Astrocyte of the cerebellum (primary cell): Measurements from ENCODE around the gene GNAZ.

Experiments
- DNase-seq: peaks from one replicate; pipeline ENCODE4 v3.0.0-alpha.2; 2011; ENCODE audit warnings: low read depth
- H3K4me3 ChIP-seq: 2 replicates; pipeline ENCODE4 v1.5.1; 2011; ENCODE audit warnings: mild to moderate bottlenecking, low read depth, low read length, moderate library complexity
- in situ Hi-C: cut with HindIII; loops from 2 replicates; pipeline ENCODE4 v1.10.0; 2017; ENCODE audit warnings: low sequenced_read_pairs
- TF ChIP-seq, protein P1 (sequence below): IDR thresholded peaks from 2 replicates; pipeline ENCODE4 v1.5.1; 2012; ENCODE audit warnings: low read length, low read depth, moderate library complexity, mild to moderate bottlenecking; ENCODE audit errors: missing control alignments

GNAZ gene

DNA sequence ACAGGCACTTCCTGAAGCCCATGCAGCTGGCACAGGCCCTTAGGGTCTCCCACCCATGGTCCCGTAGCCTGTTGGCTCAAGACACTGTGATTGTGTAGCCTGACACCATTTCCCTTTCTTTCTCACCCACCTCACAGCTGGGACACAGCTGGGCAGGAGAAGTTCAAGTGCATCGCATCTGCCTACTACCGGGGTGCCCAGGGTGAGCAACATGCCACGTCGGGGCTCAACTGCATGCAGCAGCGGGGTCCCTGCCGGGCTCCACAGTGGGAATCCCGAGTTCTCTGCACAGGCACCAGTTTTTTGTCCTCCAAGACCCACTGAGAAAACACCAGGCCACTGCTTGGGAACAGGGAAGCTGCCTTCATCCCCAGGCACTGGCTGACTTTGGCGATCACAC is 85.5 kb downstream of the GNAZ start:
- no peak overlapping the region for H3K4me3 ChIP-seq
- in situ Hi-C loops = no loop called here
- no peak for DNase-seq
- TF ChIP-seq, protein P1, sequence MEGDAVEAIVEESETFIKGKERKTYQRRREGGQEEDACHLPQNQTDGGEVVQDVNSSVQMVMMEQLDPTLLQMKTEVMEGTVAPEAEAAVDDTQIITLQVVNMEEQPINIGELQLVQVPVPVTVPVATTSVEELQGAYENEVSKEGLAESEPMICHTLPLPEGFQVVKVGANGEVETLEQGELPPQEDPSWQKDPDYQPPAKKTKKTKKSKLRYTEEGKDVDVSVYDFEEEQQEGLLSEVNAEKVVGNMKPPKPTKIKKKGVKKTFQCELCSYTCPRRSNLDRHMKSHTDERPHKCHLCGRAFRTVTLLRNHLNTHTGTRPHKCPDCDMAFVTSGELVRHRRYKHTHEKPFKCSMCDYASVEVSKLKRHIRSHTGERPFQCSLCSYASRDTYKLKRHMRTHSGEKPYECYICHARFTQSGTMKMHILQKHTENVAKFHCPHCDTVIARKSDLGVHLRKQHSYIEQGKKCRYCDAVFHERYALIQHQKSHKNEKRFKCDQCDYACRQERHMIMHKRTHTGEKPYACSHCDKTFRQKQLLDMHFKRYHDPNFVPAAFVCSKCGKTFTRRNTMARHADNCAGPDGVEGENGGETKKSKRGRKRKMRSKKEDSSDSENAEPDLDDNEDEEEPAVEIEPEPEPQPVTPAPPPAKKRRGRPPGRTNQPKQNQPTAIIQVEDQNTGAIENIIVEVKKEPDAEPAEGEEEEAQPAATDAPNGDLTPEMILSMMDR = no peak

DNA sequence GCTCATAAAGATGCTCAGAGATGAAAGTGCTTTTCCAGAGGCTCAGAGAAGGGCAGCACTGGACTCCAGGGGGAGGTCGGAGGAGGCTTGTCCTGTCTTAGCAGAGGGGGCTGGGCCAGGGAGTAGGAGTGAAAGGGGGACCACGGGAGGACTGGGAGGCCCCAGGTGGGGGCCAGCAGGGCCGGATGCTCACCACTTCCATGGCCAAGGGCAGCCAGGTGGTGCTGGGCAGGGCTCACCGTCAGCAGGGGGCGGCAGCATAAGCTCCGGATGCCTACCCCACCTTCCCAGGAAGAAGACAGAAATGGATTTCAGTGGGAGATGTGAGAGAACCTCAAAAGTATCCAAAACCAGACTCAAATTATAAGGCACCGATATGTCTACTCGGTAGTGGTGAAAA is 86.0 kb downstream of the GNAZ start:
- H3K4me3 ChIP-seq = no peak overlapping the region
- DNase-seq = no peak
- in situ Hi-C loops = no loop called here
- TF ChIP-seq, protein P1 = no peak

DNA sequence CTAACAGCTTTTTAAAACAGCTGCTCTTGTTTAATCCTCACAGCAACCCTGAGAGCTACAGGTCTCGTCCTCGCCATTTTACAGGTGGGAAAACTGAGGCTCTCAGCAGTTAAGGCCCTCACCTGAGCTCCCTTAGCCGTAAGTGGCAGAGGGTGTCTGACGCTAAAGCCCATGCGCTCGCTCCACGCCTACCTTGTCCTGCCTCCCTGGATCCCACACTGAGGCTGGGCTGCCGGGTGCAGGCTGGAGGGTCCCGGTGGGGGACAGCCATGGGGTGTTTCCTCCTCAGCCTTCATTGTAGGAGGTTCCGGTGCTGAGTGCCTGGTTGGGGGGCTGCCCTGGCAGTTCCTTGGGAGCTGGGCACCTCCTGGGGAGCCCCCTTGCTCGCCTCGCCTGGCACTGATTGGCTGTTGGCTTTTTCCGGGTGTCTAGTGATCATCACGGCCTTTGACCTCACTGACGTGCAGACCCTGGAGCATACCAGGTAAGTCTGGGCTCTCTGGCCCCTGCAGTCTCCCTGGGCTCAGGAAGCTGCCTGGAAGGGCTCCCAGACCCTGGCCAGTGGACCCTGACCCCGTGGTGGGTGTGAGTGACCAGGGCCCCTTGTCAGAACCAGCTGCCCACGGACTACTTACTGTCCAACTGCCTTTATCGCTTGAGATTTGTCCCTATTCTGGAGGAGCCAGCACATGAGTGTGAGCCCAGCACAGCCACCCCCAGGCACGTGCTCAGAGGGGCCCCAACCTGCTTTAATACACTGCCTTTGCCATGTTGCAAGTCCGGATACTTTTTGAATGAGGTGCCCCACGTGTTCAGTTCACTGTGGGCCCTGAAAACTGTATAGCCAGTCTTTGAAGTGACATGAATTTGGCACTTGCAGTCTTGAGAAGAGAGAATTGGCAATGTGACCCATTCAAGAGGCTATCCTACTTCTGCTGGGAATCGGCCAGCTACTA is 87.5 kb downstream of the GNAZ start:
- in situ Hi-C loops = no loop called here
- TF ChIP-seq, protein P1 = no peak
- DNase-seq = no peak
- no peak overlapping the region for H3K4me3 ChIP-seq

DNA sequence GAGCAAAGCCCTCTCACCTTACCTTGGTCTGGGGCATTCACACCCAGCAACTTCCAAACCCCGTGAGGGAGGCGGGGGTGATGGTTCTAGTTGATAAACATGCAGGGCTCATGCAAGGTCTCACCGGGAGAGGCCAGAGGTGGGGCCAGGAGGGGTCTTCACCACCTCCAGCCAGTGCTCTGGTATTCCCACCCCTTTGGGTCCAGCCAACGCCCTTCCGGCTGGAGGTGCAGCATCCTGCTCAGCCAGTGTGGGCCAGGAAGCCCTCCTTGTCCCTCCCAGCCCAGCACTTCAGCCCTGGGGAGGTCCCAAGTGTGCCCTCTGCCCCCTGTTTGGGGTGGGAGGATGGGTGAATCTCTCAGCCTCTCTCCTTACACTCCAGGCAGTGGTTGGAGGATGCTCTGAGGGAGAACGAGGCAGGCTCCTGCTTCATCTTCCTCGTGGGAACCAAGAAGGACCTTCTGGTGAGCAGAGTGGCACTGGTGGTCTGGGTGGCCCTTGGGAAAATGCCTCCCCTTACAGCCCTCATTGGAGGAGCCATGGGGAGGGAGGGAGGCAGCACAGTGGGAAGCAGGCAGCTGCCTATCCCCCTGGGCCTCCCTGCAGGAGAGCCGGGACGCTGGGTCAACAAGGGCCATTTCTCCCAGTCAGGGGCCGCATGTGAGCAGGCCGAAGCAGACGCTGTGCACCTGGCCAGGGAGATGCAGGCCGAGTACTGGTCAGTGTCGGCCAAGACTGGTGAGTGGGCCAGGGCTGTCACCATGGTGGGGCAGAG is 88.4 kb downstream of the GNAZ start:
- TF ChIP-seq, protein P1 = no peak
- H3K4me3 ChIP-seq = no peak overlapping the region
- no peak for DNase-seq
- in situ Hi-C loops = no loop called here

DNA sequence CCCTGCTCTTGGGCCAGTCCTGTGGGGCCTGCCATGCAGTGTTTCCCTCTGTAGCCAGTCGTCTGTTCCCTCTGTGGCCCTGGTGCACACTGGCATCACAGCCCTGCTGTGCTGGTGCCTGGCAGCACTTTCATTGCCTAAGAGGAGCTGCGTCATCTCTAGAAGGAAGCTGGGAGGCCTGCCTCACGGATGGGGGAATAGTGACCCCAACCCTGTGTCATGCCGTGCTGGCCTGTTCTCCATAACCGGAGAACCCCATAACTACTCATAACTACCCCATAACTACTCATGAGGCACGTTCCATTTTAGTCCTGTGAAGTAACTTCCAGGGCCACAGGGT is 88.9 kb downstream of the GNAZ start:
- no peak for DNase-seq
- TF ChIP-seq, protein P1 = no peak
- no peak overlapping the region for H3K4me3 ChIP-seq
- in situ Hi-C loops = no loop called here

DNA sequence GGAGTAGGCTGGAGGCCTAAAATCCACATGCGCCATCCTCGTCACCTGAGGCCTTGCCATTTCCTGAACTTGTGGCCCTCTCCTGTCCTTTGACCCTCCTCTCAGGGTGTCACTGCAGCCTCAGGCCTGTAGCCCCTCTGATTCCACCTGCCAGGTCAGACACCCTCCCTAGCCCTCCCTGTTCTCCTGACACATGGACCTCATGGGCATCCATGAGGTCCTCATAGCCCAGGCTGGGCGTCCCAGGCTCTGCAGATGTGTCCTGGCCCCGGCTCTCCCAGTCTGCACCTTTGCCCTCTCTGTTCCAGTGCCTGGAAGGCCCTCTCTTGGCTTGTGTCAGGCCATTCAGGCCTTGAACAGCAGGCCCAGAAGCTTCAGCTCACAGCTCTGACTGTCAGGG is 90.7 kb downstream of the GNAZ start:
- no peak for DNase-seq
- H3K4me3 ChIP-seq = no peak overlapping the region
- TF ChIP-seq, protein P1 = no peak
- in situ Hi-C loops = no loop called here
